Activated naive CD4-positive, alpha-beta T cell treated with anti-CD3 and anti-CD28 coated beads, Interleukin-2, amount 50 U/mL, for 72 hours (primary cell): Measurements from ENCODE around the gene ZFPM1. TPM values are rescaled to one million over a fixed set of nuclear protein-coding genes. Genes with fewer than 3 reads are reported as not detected.

Experiments
- ATAC-seq, 2 donors: fragments of 150-1000 bp; cut with Tn5 transposase; 2 replicates each; pipeline ENCODE4 v1.10.0; 2021; ENCODE audit warnings: mild to moderate bottlenecking in 2 of 2, moderate library complexity in 2 of 2
- DNase-seq, 2 donors: peaks; one replicate each; pipeline ENCODE4 v3.0.0; 2021 to 2022; ENCODE audit warnings: low spot score in 2 of 2
- H3K27ac Mint-ChIP-seq, 2 donors: one replicate each; pipeline ENCODE4 v1.8.0; 2022; ENCODE audit warnings: mild to moderate bottlenecking in 2 of 2, mixed read lengths in 2 of 2
- H3K36me3 Mint-ChIP-seq, 2 donors: one replicate each; pipeline ENCODE4 v1.8.0; 2022; ENCODE audit warnings: mixed read lengths in 2 of 2
- H3K9me3 Mint-ChIP-seq, 2 donors: one replicate each; pipeline ENCODE4 v1.8.0; 2022; ENCODE audit warnings: mixed read lengths in 2 of 2
- total RNA-seq, 2 donors: library from RNA; stranded (reverse); gene quantifications; one replicate each; pipeline ENCODE4 v1.2.3, GENCODE V29; 2022

Gene ZFPM1
- total RNA-seq, 2 donors from 2014 or later, result 15.5 to 25.1 TPM

- ATAC-seq (no peak), DNase-seq (no peak)
- H3K36me3 Mint-ChIP-seq, result no peaks in the 10 kb centered on the region
- H3K9me3 Mint-ChIP-seq, result no peaks in the 10 kb centered on the region
- no peak overlapping the region for H3K27ac Mint-ChIP-seq
These were observed 36.2 kb downstream of the ZFPM1 start for GRCh38 chr16:88489163-88489741.

GRCh38 chr16:88491001-88491559 lies 38.0 kb downstream of the ZFPM1 start:
- no peaks in the 10 kb centered on the region for H3K9me3 Mint-ChIP-seq
- DNase-seq (no peak), ATAC-seq (no peak)
- no peak overlapping the region for H3K27ac Mint-ChIP-seq
- H3K36me3 Mint-ChIP-seq, result no peaks in the 10 kb centered on the region

DNA sequence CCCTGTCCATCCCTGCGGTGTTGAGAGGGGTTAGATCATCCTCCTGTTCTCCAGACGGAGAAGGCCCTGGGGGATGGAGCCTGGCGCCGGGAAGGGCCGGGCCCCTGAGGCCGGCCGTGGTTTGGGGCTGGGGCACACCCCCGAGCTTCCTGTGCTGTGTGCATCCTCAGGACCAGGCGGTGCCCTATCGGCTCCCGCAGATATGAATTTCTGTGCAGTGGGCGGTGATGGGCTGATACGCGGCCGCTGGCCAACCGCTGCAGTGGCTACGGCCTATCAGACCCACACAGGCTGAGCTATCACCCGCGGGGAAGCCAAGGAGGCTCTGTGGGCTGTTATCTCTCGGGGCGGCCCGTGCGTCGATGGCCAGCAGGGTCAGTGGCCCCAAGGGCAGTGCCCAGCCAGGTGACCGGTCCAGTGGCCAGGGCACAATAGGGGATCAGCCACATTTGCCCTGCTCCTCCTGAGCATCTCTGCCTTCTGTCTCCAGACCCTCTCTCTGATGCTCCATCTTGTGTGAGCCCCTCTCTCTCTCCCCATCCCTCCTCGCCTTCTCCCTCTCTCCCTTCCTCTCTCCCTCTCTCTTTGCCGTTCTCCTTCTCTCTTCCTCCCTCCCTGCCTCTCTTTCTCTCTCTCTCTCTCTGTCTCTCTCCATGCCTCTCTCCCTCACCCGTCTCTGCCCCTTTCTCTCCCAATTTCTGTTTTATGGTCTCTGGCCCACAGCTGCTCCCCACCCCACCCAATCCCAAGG lies 38.7 kb downstream of the ZFPM1 start:
- Mint-ChIP-seq H3K9me3 (no peaks in the 10 kb centered on the region), H3K27ac (peak overlapping the region; percentile 44 to 77)
- ATAC-seq, result no peak

DNA sequence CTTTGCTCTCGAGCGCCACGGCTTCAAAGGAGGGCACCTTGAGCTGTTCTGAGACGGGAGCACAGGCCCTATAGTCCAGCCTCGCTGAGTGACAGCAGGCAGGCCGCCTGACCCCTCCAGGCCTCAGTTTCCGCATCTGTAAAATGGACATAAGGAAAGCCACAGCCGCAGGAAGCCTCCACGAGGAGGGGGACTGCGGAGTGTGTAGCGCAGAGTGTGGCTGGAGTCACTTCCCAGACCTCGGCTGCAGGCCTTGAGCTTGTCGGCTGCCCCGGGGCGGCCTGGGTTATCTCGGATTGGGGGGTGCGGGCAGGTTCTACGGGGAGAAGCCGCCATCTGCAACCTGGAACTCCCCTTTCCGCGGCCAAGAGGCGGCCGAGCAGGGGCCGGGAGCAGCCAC lies 40.8 kb downstream of the ZFPM1 start:
- H3K36me3 Mint-ChIP-seq, result no peaks in the 10 kb centered on the region
- H3K27ac Mint-ChIP-seq, result no peak overlapping the region
- DNase-seq (no peak), ATAC-seq (no peak)
- H3K9me3 Mint-ChIP-seq, result no peaks in the 10 kb centered on the region

More for the DNA sequence above, 38.7 kb downstream of the ZFPM1 start:
- DNase-seq, result no peak
- no peaks in the 10 kb centered on the region for H3K36me3 Mint-ChIP-seq

DNA sequence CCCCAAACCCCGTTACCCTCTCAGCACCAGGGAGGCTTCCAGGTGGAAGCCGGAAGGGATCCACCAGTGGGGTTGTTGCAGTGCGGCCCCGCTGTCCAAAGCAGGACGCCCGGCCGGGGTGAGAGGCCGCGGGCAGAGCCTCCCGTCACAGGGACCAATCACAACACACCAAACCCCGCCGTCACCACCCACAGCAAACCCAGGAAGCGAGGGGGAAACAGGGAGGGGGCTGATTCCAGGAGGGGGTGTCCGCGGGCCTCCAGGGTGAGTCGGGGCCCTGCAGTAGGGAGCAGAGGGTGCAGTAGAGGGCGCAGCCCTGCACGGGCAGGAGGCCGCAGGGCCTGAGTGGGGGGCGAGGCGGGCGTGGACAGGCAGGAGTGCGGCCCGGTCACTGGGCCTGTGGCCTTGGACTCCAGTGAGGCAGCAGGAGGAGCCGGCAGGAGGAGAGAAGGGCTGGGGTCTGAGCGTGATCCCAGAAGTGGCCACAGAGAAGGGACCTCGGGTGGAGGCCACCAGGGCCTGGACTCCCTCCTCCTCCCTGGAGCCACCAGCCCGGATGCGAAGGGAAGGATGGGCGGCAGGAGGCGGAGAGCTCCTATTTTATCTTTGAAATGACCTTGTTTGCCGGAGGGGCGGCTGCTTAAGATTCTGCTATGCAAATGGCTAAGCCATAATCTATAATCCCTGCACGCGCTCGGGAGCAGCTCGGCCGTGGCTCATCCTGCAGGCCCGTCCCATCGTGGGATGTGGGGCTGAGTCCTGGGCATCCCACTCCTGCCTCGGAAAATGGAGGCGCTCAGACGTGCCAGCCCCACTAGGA lies 41.5 kb downstream of the ZFPM1 start:
- Mint-ChIP-seq H3K36me3 (no peaks in the 10 kb centered on the region), H3K9me3 (no peaks in the 10 kb centered on the region), H3K27ac (no peak overlapping the region)
- DNase-seq (no peak), ATAC-seq (no peak)

DNA sequence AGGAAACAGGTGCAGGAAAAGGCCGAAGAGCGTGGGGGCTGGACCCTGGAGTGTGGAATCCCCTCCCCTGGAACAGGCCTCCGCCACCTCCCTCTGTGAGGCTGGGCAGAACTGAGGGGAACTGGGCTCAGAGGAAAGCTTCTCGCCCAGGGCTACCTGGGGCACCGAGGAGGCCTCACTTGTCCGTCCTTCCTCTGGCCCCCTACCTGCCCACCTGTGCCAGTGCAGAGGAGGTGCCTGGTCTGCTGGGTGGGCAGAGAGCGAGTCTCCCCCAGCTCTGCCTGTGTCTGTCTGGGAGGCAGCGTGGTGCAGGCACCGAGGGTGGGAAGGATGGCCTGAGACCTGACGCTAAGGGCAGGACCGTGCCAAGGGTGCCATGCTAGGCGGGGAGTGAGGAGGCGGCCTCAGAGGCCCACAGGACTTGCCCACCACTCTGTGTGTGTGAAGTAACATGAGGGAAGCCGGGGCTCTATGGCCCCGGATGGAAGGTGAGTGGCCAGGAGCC lies 42.2 kb downstream of the ZFPM1 start:
- Mint-ChIP-seq H3K27ac (no peak overlapping the region), H3K9me3 (no peaks in the 10 kb centered on the region), H3K36me3 (no peaks in the 10 kb centered on the region)
- DNase-seq, result no peak
- ATAC-seq, result no peak

DNA sequence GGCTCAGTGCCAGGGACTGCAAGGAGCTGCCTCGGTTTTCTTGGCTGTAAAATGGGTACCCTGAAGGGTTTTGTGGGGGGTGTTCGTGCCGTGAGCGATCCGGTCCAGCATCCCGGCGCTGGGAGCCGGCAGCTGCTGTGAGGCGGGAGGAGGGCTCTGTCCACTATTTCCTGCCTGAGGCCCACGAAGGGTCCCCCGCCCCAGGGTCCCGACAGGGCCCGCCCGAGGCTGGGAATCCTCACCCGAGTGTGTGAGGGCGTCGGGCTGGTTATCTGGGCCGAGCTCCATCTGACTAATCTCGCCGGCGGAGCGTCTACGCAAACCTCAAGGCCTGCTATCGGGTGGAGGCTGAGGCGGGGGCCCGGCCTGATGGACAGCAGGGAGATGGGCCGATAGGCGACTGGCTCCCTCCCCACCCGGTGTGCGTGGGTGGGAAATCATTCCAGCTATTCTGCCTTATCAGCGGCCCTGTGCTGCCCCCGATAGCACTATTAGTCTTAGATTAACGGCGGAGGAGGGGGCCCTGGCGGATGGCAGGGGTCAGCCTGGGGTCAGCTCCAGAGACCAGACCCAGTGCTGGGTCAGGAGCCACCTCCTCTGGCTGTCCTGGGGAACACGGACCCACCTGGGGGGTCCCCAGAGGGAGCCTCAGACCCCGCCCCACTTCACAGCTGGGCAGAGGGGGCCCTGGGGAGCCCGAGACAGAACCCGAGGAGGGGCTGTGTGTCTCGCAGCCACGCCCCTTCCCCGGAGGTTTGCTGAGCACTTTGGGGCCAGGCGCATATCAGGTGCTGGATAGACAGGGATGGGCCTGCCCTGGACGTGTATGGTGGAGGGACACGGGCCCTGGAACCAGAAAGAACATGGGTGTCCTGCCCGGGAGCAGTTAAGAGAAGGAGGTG lies 44.7 kb downstream of the ZFPM1 start:
- Mint-ChIP-seq H3K36me3 (no peaks in the 10 kb centered on the region), H3K9me3 (no peaks in the 10 kb centered on the region)
- no peak for ATAC-seq

GRCh38 chr16:88498576-88499208 lies 45.6 kb downstream of the ZFPM1 start:
- H3K36me3 Mint-ChIP-seq, result no peaks in the 10 kb centered on the region
- H3K27ac Mint-ChIP-seq, result no peak overlapping the region
- DNase-seq (no peak), ATAC-seq (no peak)
- no peaks in the 10 kb centered on the region for H3K9me3 Mint-ChIP-seq

More for the DNA sequence above, 44.7 kb downstream of the ZFPM1 start:
- H3K27ac Mint-ChIP-seq, result no peak overlapping the region
- DNase-seq, result no peak

GRCh38 chr16:88499292-88499691 lies 46.2 kb downstream of the ZFPM1 start:
- no peaks in the 10 kb centered on the region for H3K36me3 Mint-ChIP-seq
- no peak overlapping the region for H3K27ac Mint-ChIP-seq
- DNase-seq (no peak), ATAC-seq (no peak)
- no peaks in the 10 kb centered on the region for H3K9me3 Mint-ChIP-seq

DNA sequence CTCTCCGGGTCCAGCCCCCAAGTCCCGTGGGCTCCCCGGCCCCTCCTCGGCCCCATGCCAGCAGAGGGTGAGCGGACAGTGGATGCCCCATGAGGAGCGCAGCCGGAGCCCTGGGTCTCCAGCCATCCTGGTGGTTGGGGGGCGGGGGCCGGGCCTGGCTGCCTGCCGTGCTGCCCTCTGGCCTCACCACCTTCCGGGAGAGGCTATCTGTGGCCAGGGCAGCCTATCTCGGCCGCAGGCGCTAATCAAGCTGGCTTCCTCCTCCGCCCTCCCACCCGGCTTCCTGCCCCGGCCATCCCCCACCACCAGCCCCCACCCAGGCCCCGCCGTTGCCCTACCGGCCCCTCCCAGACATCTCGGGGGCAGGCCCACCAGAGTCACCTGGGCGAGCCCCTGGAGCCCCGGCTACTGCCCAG lies 46.8 kb downstream of the ZFPM1 start:
- Mint-ChIP-seq H3K27ac (no peak overlapping the region), H3K9me3 (no peaks in the 10 kb centered on the region), H3K36me3 (no peaks in the 10 kb centered on the region)
- DNase-seq, result no peak
- ATAC-seq, result no peak

DNA sequence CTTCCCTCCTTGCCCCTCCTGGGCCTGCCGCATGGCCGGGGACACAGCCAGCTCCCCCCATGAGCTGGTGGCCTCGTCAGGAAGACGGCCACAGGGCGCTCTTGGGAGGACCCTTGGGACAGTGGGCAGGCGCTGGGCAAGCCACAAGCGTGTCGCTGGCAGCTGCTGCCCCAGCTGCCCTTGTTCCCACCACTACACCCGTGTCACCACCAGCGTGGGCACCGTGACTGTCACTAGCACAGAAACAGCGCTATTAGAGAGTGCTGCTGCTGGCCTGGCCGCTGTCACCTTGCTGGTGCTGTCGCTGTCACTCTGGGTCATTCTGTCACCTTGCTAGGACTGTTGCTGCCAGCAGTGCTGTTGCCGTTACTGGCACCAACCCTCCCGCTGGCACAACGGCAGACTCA lies 47.2 kb downstream of the ZFPM1 start:
- DNase-seq, result no peak
- no peak for ATAC-seq
- H3K36me3 Mint-ChIP-seq, result no peaks in the 10 kb centered on the region
- peak overlapping the region in 1 of 2 donors; percentile 36 for H3K27ac Mint-ChIP-seq
- H3K9me3 Mint-ChIP-seq, result no peaks in the 10 kb centered on the region

DNA sequence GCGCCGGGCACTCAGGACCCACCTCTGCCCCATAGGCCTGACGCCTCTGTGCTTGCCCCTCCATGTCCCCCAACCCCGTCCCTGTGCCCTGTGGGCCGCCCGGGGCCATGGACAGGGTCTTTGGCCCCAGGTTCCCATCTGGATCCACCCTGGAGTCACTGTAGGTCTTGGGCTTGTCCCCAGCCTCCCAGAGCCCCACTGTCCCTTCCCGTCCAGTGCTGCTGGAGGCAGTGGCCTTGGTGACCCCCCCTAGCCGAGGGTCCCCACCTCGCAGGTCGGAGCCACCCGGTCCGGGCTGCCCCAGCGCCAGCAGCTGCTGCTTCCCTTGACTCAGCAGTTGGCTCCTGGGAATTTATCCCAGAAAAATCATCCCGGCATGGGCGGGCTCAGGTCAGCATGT lies 49.3 kb downstream of the ZFPM1 start:
- no peak for ATAC-seq
- Mint-ChIP-seq H3K9me3 (no peaks in the 10 kb centered on the region), H3K27ac (no peak overlapping the region), H3K36me3 (no peaks in the 10 kb centered on the region)
- no peak for DNase-seq

DNA sequence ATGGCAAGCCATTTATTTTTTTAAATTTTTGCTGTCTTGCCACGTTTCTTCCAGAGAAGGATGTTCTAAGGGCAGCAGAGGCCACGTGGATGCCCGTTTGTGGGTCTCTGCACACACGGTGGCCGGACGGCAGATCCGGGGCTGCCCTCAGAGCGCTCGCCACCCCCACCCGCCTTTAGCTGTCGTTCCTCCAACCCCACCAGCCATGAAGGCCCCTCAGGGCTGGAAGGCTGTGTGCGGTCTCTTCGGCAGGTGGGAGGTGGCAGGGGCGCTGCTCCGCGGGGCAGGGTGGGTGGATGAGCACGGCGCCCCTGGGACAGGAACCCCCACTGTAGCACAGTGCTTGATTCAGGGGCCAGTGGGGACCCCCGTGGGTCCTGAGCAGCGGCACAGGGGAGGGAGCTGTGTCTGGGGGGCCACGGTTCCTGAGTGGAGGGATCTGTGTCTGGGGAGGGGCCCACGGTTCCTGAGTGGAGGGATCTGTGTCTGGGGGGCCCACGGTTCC lies 49.7 kb downstream of the ZFPM1 start:
- no peak for ATAC-seq
- Mint-ChIP-seq H3K9me3 (no peaks in the 10 kb centered on the region), H3K27ac (no peak overlapping the region), H3K36me3 (no peaks in the 10 kb centered on the region)
- no peak for DNase-seq

- Mint-ChIP-seq H3K27ac (peak overlapping the region; percentile 27 to 92), H3K36me3 (no peaks in the 10 kb centered on the region), H3K9me3 (no peaks in the 10 kb centered on the region)
- DNase-seq (no peak), ATAC-seq (peak in 1 of 2 donors; percentile 71)
These were observed 50.3 kb downstream of the ZFPM1 start for GRCh38 chr16:88503374-88503770.

DNA sequence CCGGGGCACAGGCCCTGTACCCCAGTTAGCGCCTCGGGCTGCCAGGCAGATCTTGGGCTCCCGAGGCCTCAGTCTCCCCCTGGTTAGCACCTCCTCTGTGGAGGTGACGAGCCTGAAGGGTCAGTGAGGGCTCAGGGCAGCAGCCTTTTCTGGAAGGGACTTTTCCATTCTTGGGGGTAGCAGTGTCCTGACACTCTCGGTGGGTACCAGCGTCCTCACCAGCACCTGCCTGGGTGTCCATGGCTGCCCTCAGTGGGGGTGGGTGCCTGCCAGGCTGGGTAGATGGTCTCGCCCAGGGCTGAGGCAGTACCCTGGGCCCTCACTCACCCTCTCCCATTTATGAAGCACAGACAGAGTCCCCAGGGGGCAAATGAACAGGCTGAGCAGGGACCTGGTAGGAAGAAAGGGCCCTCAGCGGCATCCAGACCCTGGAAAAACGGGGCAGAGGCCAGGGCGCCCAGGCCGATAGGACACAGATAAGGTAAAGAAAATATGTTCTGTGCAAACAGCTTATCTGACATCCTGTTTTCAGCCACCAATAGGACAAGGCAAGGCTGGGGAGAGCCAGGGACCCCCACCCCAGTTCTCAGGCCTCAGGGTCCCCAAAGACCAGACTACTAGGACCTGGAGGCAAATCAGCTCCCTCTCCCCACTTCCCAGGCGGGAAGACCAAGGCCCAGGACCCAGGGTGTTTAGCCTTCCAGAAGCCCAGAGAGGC lies 50.9 kb downstream of the ZFPM1 start:
- Mint-ChIP-seq H3K9me3 (no peaks in the 10 kb centered on the region), H3K36me3 (no peaks in the 10 kb centered on the region), H3K27ac (peak overlapping the region in 1 of 2 donors; percentile 27)
- DNase-seq, result no peak
- no peak for ATAC-seq
